MCF 10A (cell line): Measurements from ENCODE around the gene CFD. TPM values are rescaled to one million over a fixed set of nuclear protein-coding genes. Genes with fewer than 3 reads are reported as not detected.
"Not testable (repeated sequence)": the region's sequence is repeated elsewhere in the genome, so short reads cannot be mapped to it uniquely, and the experiment has no call there.

Experiments used
- BruUV-seq: library from RNA; stranded (reverse); fragments of 400-500 nt; replicated peaks from 2 replicates; lab custom pipeline; 2021; lab: Mats Ljungman, UMichigan
- CTCF ChIA-PET: fragments of 300-600 bp; sonication (Branson Sonifier 250); formaldehyde crosslinking; extraction: SDS; loops from one replicate; lab custom pipeline; 2021; ENCODE audit warnings: antibody characterized with exemption, inconsistent platforms; lab: Yijun Ruan, JAX
- POLR2A ChIA-PET: fragments of 300-600, 350-650 bp; sonication (Branson Sonifier 250); formaldehyde crosslinking; extraction: SDS; loops from one replicate; lab custom pipeline; 2020; ENCODE audit warnings: antibody characterized with exemption, inconsistent platforms; lab: Yijun Ruan, JAX
- DNase-seq: peaks from one replicate; pipeline ENCODE4 v3.0.0-alpha.2; 2018; ENCODE audit not compliant: unreplicated experiment
- H3K27ac Mint-ChIP-seq: one replicate; pipeline ENCODE4 v1.8.0; 2022; ENCODE audit warnings: mild to moderate bottlenecking, low read depth, mixed read lengths; ENCODE audit not compliant: unreplicated experiment
- H3K27me3 Mint-ChIP-seq: one replicate; pipeline ENCODE4 v1.8.0; 2022; ENCODE audit warnings: mixed read lengths; ENCODE audit not compliant: insufficient read depth, unreplicated experiment
- H3K36me3 Mint-ChIP-seq: one replicate; pipeline ENCODE4 v1.8.0; 2022; ENCODE audit warnings: mild to moderate bottlenecking, moderate library complexity, mixed read lengths; ENCODE audit not compliant: insufficient read depth, unreplicated experiment
- H3K4me1 Mint-ChIP-seq: one replicate; pipeline ENCODE4 v1.8.0; 2022; ENCODE audit warnings: mixed read lengths; ENCODE audit not compliant: insufficient read depth, unreplicated experiment
- H3K4me3 Mint-ChIP-seq: one replicate; pipeline ENCODE4 v1.8.0; 2022; ENCODE audit warnings: mild to moderate bottlenecking, moderate library complexity, mixed read lengths; ENCODE audit not compliant: unreplicated experiment
- H3K9me3 Mint-ChIP-seq: one replicate; pipeline ENCODE4 v1.8.0; 2022; ENCODE audit warnings: mixed read lengths; ENCODE audit not compliant: unreplicated experiment
- intact Hi-C: fragments of 100-400 bp; cut with micrococcal nuclease; formaldehyde crosslinking; loops from 2 replicates; pipeline ENCODE4 v1.14.1; 2022
- total RNA-seq: library from RNA; stranded (reverse); gene quantifications from 2 replicates; pipeline ENCODE4 v1.2.3, GENCODE V29; 2022
- TF ChIP-seq, protein P1 (sequence below): fragments of 200-600 bp; IDR thresholded peaks from one replicate; pipeline ENCODE4 v1.8.0; 2022; ENCODE audit warnings: antibody characterized with exemption, mild to moderate bottlenecking; ENCODE audit not compliant: unreplicated experiment

The CFD gene
- total RNA-seq, 1 experiment from 2014 or later: 1.1 TPM

DNA sequence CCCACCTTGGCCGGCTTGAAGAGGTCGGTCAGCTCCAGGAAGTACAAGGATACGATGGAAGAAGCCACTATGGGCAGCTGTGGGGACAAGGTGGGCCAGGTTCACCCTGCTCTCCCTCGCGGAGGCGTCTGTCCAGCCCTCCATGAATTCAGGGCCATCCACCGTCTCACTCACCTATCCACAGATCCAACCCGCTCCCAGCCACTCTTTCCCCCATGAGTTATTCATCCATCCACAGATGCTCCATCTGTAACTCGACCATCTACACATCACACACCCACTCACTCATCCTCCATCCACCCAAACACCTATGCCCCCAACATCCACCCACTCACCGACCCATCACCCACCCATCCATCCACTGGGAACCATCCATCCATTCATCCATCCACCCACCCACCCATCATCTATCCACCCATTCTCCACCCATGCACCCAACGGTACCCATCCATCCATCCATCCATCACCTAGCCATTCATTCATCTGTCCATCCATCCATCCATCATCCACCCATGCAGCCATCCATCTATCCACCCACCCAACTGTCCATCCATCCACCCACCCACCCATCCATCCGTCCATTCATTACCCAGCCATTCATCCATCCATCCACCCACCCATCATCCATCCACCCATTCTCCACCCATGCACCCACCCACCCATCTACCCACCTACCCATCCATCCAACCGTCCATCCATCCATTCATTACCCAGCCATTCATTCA, 43.5 kb upstream of the CFD start:
- no peak overlapping the region for H3K27ac Mint-ChIP-seq
- intact Hi-C loops: no loop called here
- peaks cover 44% of the 10 kb centered on the region for H3K36me3 Mint-ChIP-seq
- H3K4me1 Mint-ChIP-seq: peaks cover 12% of the 10 kb centered on the region
- CTCF ChIA-PET: no interaction called here
- no peak for DNase-seq
- no peak overlapping the region for H3K4me3 Mint-ChIP-seq
- no TSS peak for BruUV-seq
- TF ChIP-seq, protein P1, sequence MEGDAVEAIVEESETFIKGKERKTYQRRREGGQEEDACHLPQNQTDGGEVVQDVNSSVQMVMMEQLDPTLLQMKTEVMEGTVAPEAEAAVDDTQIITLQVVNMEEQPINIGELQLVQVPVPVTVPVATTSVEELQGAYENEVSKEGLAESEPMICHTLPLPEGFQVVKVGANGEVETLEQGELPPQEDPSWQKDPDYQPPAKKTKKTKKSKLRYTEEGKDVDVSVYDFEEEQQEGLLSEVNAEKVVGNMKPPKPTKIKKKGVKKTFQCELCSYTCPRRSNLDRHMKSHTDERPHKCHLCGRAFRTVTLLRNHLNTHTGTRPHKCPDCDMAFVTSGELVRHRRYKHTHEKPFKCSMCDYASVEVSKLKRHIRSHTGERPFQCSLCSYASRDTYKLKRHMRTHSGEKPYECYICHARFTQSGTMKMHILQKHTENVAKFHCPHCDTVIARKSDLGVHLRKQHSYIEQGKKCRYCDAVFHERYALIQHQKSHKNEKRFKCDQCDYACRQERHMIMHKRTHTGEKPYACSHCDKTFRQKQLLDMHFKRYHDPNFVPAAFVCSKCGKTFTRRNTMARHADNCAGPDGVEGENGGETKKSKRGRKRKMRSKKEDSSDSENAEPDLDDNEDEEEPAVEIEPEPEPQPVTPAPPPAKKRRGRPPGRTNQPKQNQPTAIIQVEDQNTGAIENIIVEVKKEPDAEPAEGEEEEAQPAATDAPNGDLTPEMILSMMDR: no peak
- POLR2A ChIA-PET: interaction anchor here (0.7 kb wide), 1 partner anchor 9 kb away, joined by 3 read pairs; no protein-coding TSS in a partner anchor
- peaks cover 9% of the 10 kb centered on the region for H3K9me3 Mint-ChIP-seq
- no peaks in the 10 kb centered on the region for H3K27me3 Mint-ChIP-seq

DNA sequence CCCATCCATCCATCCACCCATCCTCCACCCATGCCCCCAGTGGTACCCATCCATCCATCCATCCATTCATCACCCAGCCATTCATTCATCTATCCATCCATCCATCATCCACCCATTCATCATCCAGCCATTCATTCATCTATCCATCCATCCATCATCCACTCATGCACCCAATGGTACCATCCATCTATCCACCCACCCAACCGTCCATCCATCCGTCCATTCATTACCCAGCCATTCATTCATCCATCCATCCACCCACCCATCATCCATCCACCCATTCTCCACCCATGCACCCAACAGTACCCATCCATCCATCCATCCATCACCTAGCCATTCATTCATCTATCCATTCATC, 43.0 kb upstream of the CFD start:
- Mint-ChIP-seq H3K4me3 (no peak overlapping the region), H3K27me3 (no peaks in the 10 kb centered on the region), H3K27ac (no peak overlapping the region), H3K9me3 (peaks cover 9% of the 10 kb centered on the region), H3K4me1 (peaks cover 12% of the 10 kb centered on the region), H3K36me3 (peaks cover 39% of the 10 kb centered on the region)
- intact Hi-C loops: no loop called here
- no peak for DNase-seq
- ChIA-PET POLR2A (no interaction called here), CTCF (no interaction called here)
- TF ChIP-seq, protein P1: no peak
- no TSS peak for BruUV-seq

DNA sequence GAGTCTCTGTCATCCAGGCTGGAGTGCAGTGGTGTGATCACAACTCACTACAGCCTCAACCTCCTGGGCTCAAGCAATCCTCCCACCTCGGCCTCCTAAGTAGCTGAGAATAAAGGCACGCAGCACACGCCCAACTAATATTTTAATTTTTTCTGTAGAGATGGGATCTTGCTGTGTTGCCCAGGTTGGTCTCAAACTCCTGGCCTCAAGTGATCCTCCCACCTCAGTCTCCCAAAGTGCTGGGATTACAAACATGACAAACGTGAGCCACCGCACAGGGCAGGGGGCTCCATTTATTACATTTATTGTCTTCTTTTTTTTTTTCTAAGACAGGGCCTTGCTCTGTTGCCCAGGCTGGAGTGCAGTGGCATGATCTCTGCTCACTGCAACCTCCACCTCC, 39.3 kb upstream of the CFD start:
- Mint-ChIP-seq H3K36me3 (peaks cover 12% of the 10 kb centered on the region), H3K4me1 (peaks cover 18% of the 10 kb centered on the region)
- DNase-seq, BruUV-seq, H3K9me3 Mint-ChIP-seq, H3K27me3 Mint-ChIP-seq, H3K4me3 Mint-ChIP-seq, intact Hi-C loops, H3K27ac Mint-ChIP-seq: not testable (repeated sequence)
- POLR2A ChIA-PET: interaction anchor here (0.6 kb wide), 1 partner anchor 198 kb away, joined by 3 read pairs; no protein-coding TSS in a partner anchor
- CTCF ChIA-PET: interaction anchor here (0.6 kb wide), 1 partner anchor 36 kb away, joined by 3 read pairs; no protein-coding TSS in a partner anchor

DNA sequence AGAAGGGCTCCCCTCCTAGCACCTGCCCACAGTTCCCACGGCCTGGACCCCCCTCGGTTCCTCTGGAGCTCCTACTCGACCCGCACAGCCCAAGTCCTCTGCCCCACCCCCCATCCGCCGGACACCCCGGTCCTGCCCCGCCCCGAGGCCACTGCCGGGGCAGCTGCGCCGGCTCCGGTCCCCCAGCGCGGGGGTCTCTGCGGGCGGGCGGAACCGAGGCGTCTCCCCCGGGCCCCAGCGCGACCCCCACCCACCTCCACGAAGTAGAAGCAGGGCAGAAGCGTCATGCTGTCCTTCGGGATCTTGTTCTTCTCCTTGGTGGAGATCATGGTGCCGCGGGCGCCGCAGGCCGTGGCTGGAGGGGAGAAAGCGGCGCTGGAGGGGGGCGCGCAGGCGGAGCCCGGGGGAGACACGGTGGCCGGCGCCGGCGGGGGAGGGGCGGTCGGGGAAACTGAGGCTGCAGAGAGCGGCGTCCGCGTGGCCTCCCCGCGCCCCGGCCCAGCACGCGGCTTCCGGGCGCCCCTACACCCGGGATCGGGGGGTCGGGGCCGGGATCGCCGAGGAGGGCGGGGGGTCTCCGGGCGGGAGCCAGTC, 38.1 kb upstream of the CFD start:
- H3K27ac Mint-ChIP-seq: no peak overlapping the region

More for the DNA sequence above, 38.1 kb upstream of the CFD start:
- TF ChIP-seq, protein P1: no peak
- Mint-ChIP-seq H3K9me3 (peaks cover 6% of the 10 kb centered on the region), H3K36me3 (peaks cover 4% of the 10 kb centered on the region), H3K27me3 (no peaks in the 10 kb centered on the region), H3K4me1 (peaks cover 14% of the 10 kb centered on the region), H3K4me3 (no peak overlapping the region)
- ChIA-PET CTCF (no interaction called here), POLR2A (no interaction called here)
- intact Hi-C loops: no loop called here
- no peak for DNase-seq
- no TSS peak for BruUV-seq
